ENCODE results near the gene ACSS1.

Gene ACSS1

DNA sequence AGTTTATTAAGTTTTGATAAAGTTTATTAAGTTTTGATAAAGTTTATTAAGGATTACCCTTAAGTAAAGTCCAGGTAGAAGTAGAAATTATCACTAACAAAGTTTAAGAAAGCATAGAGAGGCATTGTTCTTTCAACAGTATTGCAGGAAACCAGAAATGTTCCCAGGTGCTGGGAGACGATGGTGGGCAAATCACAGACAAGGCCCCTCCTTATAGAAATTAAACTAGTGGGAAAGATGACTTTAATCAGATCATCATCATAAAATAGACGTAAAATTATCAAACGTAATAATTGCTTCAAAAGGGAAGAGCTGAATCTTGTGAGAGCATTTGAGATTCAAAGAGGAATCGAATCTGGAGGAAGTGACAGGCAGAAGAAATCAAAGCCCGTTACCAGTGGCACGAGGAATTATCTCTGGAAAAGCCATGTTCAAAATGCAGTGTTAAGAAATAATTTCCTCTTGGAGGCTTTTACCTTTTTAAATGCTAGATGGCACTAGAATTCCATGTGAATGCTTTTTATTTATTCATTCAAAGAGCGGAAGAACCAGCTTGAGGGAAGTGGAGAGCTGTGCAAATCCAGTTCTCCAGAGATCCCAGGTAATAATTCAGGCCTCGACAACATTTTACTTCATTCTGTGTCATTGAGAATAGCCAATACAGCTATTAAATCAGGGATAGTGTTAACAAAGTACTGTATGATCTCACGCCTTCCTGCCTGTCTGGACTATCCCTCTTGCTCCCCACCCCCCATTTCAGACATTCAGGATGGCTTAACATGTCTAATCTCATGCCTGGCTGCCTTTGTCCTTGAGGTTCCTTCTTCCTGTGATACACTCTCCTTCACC is 64.4 kb downstream of the ACSS1 start:
- peak; percentile 39 for DNase-seq (ENCODE audit: low read depth)

DNA sequence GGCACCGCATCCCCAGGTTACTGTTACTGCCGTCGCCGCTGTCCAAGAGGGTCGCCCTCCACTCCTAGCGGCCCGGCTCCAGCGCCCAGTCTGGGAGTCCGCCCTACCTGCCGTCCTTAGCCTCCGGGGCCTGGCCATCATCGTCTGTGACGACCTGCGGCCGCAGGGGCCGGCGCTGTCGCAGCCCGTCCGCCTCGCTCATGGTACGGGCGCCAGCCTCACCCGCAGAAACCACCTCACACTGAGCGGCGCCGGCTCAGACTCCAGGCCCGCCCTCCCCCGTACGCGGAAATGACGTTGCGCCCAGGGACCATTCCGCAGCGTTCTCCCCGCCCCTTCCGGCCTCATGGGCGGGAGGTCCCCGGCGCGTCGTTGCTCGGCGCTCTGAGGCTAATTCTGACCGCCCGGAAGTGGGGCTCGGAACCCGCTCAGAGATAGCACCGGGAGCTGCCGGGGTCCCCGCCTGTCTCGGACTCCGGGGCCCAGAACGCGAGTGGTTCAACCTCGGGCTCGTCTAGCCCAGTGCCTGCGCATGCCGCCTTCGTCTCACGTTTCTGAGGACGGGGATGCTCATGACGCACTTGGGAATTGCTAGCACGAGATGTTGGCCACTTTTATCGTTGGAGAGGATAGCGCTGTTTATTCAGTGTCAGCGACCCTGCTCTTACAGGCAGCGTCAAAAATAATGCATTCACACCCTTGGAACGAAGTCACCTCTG is 65.3 kb downstream of the ACSS1 start, which contains the start of gene APMAP:
Gene APMAP, minus strand, starts transcription at position 265 of the 719 bp plus-strand sequence. Its CDS starts 63 bp downstream, at position 202.
- DNase-seq (ENCODE audit: low read depth), result peak; percentile 86

DNA sequence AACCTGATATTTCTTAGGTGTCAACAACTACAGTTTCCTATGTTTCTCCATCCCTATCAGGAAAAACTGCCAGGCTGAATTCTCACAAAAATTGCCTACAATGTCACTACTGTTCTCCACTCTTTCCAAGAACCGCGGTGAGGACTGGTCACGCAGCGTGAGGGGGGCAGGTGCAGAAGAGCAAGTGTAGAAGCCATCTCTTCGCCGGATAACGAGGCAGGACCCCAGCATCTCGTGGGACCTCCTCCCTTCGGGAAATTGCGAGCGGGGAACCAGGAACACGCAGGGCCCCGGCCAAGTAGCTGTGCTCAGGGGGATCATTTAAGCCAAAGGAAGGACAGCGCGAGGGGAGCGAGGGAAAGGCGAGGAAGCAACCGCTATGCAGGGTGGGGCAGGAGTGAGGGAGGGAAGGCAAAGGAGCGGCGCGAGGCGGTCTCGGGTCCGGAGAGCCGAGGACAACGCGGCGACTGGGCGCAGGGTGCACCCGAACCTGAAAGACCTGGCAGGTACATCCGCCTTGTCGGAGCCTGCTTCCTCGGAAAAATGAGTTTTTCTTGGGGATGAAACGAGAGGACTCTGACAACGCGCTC is 65.9 kb downstream of the ACSS1 start:
- DNase-seq (ENCODE audit: low read depth), result peak; percentile 7

DNA sequence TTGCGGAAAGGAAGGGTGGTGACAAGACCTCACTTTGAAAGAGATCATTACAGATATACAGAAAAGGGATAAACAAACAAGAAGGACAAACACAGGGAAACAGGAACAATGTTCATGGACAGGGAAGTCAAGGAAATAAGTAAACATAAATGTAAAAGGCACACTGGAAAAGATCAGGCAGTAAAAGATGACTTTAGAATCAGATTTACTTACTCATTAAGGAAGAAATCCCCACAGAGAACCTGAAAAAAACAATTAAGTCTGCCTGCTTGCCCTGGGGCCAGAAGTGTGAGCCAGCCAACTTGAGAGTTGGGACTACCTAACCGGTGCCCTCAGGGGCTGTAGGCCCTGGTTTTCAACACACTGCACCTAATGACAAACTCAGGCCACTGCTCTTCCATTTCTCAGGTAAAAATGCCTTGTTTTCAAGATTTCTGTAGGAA is 67.1 kb downstream of the ACSS1 start:
- DNase-seq (ENCODE audit: low read depth), result no peak

DNA sequence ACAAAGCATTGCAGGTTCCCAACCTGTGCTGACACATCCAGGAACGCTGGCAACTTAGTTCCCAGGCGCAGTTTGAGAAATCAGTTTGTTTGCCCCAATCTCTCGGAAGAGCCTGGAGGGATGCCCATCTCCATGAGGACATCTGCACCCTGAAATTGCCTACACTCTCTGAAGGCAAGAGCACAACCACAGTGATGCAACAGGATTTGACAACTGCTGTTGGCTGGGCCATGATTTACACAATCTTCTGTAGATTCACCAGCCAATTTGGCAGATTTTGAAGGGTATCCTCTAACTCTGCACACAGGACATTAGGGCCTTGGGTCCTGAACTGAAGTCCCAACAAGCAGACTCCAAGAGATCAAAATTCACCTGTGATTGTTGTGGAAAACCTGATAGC is 68.8 kb downstream of the ACSS1 start:
- peak; percentile 11 for DNase-seq (ENCODE audit: low read depth)

DNA sequence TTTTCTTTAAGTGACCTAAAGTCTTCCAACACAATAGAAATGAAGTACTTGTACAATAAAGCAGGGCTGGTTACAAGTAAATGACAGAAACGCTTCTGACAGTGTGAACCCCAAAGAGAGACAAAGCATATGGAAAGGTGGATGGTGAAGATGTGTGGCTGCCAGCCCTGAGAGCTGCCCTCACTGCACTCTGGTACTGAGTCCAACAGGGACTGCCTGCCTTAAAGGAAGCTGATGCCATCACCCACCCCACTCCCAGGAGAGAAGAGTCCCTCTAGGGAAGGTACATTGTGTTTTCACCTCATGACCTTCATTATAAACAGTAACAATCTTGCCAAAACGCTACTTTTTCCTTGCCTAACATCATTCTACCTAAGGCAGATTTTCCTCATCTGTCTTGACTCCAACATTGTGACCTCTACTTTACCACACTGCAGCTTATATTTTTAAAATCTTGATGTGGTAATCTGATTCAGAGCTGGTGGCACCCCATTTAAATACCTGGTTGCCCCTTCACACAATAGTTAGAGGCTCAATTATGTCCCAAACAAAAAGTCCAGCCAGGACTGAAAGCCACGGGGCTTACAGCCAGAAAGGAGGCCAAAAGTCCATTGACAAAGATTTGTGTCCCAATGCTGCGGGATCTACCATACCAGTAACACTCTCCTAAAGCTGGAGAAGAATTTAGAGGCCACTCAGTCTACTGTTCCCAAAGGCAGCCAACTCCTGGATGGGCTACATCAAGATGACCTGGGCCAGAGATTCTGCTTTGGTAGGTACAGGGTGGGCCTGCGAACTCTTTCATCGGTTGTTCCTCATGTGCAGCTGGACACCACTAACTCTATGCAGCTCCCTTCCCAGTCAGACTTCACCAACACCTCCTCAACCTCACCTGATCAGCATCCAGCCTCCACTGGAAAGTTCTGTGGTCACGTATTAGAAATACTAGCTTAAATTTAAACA is 69.8 kb downstream of the ACSS1 start:
- no peak for DNase-seq (ENCODE audit: low read depth)

DNA sequence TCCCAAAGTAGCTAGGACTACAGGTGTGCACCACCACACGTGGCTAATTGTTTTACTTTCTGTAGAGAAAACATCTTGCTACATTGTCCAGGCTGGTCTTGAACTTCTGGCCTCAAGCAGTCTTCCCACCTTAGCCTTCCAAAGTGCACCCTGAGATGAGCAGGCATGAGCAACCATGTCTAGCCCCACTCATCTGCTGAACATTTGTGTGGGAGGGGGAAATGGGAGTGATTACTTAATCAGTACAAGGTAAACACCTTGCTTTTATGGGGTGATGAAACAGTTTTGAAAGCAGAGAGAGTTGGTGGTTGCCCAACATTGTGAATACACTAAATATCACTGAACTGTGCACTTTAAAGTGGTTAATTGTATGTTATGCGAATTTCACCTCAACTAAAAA is 70.7 kb downstream of the ACSS1 start:
- DNase-seq (ENCODE audit: low read depth), result peak; percentile 76

DNA sequence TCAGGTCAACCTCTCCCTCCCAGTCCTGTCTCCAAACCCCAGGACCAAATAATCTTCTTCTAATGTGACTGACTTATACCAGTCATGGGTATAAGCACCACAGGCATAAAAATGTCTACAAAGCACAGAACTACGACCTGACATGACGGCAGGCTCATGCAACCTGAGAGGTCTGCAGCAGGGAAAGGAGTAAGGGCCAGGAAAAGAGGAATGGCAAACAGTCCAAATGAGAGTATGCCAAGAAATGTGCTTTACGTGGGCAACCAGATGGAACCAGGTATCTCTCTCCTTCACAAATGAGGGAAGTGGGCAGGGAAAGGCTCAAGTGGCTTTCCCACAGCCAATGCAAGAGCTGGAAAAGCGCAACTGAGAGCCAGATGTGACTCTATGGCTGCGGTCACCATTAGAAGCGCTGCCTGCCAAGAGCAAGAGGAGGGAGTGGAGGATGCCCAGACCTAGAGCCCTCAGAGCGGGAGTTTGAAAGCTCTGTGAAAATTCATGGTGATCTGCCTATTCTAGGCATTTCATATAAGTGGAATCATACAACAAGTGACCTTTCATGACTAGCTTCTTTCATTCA is 71.4 kb downstream of the ACSS1 start:
- no peak for DNase-seq (ENCODE audit: low read depth)

DNA sequence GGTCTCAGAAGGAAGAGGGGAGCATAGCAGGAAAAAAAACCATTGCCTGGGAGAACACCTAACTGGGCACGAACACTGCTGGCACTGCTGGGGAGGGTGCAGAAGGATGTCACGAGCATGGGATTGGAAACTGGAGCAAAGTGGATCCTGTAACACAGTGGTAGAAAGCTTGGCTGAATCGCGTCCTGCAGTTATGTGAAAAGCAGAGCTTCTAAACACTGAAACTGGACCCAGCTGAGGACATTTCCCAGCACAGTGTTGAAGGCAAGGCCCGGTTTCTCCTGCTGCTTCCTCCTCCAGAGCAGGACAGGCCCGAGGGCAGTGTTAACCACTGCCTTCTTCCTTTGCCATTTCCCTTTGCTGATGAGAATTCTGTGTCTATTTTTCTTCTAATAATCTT is 72.1 kb downstream of the ACSS1 start:
- DNase-seq (ENCODE audit: low read depth), result no peak

DNA sequence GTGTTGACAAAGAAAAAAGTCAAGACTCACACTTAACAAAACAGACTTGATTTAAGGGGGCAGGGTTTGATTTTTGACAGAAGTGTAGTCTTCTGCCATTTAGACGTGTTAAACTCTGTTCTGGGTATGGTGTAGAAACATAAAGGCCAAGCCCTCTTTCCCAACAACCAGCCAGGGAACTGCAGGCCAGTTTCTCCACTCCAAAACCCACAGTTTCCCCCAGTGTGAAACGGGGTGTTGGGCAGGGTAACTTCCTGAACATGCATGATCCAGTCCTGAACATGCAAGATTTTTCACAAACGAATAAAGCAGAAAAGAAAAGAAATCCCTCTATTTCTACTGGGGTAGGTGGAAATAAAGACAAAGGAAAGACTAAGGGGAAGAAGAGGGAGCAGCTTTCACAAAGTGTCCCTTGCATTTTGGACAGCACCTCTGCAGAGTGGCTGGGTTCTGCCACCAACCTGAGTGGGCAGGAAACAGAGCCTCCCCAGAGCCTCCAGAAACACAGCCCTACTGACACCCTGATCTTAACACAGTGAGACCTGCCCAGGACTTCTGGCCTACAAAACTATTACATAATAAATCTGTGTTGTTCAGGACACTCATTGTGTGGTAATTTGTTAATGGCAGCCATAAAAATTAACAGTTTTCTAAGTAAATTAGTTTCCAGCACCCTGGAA is 72.8 kb downstream of the ACSS1 start:
- no peak for DNase-seq (ENCODE audit: low read depth)

DNA sequence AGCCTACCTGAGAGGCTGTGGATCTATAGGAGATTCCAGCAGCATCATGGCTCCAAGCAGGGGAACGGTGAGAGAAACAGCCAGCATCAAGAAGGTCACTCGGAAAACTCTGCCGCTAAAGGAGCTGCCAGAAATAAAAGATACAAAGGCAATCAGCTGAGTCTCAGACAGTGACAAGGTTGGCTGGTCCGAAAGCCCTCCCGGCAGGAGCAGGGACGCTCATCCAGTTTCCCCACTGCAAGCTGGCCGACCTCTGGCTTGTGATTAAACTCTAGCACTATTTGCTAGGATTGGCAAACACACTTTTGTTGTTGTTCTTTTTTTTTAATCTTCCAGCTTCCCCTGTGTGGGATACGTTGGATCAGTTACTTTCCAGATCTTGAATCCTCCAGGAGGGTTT is 74.0 kb downstream of the ACSS1 start:
- DNase-seq (ENCODE audit: low read depth), result no peak

DNA sequence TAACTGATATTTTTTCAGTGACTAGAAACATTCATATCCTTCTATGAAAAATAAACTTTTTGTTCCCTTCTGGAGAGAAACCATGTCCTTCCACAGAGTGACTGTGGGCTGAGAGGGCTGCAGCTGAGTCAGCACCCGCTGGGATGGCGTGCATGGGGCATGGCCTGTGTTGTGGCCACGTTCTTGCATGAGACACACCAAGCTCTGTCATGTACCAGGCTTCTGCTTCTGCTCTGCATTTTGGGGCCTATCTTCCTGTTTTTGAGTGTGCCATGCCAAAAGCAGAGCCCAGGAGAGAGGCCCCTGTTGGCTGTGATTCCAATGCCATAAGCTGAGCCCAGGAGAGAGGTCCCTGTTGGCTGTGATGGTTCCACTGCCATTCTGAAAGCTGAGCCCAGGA is 76.1 kb downstream of the ACSS1 start:
- no peak for DNase-seq (ENCODE audit: low read depth)

DNA sequence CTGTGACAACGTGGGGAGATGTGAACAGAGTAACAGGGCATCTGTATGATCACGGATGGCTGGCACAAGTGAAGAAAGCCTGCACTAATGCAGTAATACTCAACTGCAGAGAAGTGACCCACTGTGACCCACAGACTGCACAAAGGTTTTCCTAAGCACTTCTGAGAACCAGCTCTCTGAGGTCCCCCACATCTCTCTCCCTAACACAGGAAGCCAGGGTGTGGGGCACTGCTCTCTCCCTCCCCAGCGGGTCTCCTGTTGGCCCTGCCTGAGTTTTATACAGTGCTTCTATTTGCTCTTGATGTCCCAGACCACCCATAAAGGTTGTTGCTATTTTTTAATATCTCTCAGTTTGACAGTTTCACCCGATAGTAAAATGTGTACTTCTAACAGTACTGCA is 76.7 kb downstream of the ACSS1 start:
- no peak for DNase-seq (ENCODE audit: low read depth)

DNA sequence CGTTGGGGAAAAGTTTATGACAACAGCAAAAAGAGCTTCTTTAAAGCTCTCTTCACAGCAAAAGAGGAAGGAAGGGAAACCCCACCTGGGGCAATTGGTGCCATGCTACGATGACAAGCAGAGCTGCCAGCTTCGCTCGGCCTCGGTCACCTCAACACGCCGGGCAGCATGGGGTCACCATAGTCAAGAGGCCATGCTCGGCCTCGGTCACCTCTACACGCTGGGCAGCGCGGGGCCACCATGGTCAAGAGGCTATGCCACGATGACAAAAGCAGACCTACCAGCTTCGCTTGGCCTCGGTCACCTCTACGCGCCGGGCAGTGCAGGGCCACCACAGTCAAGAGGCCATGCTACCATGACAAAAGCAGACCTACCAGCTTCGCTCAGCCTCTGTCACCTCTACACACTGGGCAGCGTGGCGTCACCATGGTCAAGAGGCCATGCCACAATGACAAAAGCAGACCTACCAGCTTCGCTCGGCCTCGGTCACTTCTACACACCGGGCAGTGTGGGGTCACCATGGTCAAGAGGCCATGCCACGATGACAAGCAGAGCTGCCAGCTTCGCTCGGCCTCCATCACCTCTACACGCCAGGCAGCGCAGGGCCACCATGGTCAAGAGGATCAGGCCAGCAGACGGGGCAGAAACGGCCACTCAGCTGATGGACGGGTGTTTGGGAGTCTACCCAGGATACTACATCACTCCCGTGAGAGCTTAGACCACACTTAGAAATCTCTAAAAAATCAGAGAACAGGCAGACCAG is 77.5 kb downstream of the ACSS1 start:
- DNase-seq (ENCODE audit: low read depth), result no peak

DNA sequence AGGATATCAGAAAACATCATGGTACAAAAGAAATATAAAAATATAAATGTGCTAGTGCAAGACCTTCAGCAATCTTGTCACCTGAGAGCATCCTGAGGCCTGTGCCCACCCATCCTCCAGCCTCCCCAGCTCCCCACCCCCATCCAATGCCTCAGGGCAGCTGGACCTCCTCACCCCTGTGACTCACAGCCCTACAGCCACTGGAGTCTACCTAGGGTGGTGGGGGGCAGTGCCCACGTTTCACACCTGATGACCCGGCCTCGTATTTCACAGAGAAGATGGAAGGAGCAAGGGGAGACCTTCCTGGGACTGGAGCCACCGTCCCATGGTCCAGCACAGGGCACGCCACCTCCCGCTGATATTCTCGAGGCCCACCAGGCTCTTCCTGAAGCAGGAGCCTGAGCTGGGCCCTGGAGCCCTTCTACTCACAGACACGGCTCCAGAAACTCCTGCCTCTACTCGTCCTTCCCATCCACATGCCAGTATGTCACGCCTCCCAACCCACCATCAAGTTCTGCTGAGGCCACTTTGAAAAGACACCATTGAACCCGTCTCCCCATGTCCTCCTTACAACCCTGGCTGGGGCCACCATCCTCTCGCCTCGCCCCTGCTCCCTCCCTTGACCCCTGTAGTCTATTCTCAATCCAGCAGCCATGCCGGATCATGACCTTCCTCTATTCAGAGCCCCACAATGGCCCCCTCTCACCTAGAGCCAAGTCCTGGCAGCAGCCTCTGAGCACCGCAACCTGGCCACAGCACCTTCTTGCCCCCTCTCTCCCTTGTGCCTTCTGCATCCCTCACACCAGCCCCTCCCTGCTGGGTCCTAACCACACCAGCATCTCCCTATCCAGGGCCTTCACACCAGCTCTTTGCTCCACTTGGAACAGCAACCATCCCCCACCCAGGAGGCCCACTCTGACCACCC is 78.6 kb downstream of the ACSS1 start:
- no peak for DNase-seq (ENCODE audit: low read depth)

DNA sequence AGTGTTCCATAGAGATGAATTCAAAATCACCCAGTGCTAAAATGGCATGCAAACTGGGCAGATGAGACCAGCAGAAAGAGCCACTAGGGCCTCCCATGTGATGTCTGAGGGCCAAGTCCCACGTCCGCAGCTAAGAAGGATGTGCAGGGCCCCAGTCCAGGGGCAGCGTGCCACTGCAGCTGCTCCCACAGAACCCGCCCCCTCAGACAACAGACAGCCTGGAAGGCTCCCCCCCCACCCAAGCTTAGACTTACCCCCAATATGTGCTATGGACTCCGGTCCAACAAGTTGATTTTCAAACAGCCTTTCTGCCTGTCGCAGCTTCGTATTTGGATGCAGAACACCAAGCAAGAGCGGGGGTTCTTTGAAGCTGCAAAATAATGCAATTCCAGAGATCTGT is 79.4 kb downstream of the ACSS1 start:
- DNase-seq (ENCODE audit: low read depth), result no peak

DNA sequence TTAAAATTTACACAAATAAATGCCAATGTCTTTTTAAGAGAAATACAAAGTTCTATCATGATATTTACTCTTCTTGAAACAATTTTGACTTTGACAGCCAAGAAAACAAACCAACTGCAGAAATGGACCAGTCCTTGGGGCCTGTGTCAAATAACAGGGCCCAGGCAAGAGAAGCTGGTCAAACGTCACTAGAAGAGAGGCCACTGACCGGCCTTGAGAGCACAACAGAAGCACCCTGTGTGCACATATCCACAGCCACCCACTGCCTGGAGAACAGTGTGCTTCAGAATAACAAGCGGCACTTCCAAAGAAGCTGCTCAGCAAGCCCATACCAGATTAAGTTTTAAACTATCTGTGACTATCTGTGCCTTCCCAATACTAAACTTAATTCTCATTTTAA is 80.1 kb downstream of the ACSS1 start:
- no peak for DNase-seq (ENCODE audit: low read depth)

DNA sequence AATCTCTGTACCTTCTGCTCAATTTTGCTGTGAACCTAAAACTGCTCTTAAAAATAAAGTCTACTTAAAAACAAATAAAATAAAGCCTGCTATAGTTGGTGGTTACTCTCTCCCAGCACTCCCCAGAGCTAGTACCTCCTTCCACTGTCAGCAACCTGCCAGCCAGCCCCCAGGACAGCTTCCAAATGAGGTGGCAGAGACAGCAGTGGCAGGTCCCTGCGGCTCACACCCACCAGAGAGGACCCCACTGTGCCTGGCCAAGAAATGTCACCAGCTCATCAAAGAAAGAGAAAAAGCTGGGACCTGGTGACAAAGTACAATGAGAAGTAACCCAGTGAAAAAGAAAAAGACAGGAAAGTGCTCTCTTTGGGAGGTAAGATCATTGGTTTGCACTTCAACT is 80.6 kb downstream of the ACSS1 start:
- DNase-seq (ENCODE audit: low read depth), result no peak

DNA sequence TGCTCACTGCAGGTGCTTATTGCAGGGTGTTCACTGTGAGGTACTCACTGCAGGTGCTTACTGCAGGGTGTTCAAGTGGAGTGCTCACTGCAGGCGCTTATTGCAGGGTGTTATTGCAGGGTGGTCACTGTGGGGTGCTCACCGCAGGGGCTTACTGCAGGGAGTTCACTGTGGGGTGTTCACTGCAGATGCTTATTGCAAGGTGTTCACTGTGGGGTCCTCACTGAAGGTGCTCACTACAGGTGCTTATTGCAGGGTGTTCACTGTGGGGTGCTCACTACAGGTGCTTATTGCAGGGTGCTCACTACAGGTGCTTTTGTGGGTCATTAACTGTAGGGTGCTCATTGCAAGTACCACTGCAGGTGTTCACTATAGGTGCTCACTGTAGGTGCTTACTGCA is 85.6 kb downstream of the ACSS1 start:
- DNase-seq (ENCODE audit: low read depth), result no peak
